Activated CD4-positive, alpha-beta T cell treated with anti-CD3 and anti-CD28 coated beads, Interleukin-10, Interleukin-2, amounts not matched to agents 100 ng/mL and 50 ng/mL, durations not matched to agents 16 hours and 8 hours (primary cell): ENCODE measurements around the gene ESRP2.
A peak's percentile ranks its signal among the peaks of the same experiment; 100 is the strongest.

ENCODE experiments used
- DNase-seq: peaks from one replicate; pipeline ENCODE4 v3.0.0-alpha.2; 2020

Gene ESRP2

GRCh38 chr16:68263559-68264127 is 27.7 kb upstream of the ESRP2 start:
- DNase-seq: no peak

GRCh38 chr16:68259007-68259825 is 23.3 kb upstream of the ESRP2 start:
- no peak for DNase-seq

GRCh38 chr16:68257906-68258800 is 22.2 kb upstream of the ESRP2 start:
- DNase-seq: no peak

- DNase-seq: no peak
Measured at GRCh38 chr16:68257251-68257905, 21.5 kb upstream of the ESRP2 start.

GRCh38 chr16:68255712-68256111 is 19.8 kb upstream of the ESRP2 start:
- DNase-seq: no peak

- no peak for DNase-seq
Measured at GRCh38 chr16:68253721-68254120, 17.8 kb upstream of the ESRP2 start.

GRCh38 chr16:68252383-68252782 is 16.5 kb upstream of the ESRP2 start:
- no peak for DNase-seq

GRCh38 chr16:68251832-68252231 is 15.9 kb upstream of the ESRP2 start:
- DNase-seq: no peak

- no peak for DNase-seq
Measured at GRCh38 chr16:68250951-68251350, 15.0 kb upstream of the ESRP2 start.

GRCh38 chr16:68249371-68249770 is 13.4 kb upstream of the ESRP2 start:
- no peak for DNase-seq

GRCh38 chr16:68247932-68248331 is 12.0 kb upstream of the ESRP2 start:
- no peak for DNase-seq

- DNase-seq: no peak
Measured at GRCh38 chr16:68247400-68247799, 11.5 kb upstream of the ESRP2 start.

GRCh38 chr16:68246666-68247065 is 10.7 kb upstream of the ESRP2 start:
- no peak for DNase-seq

- DNase-seq: no peak
Measured at GRCh38 chr16:68246121-68246520, 10.2 kb upstream of the ESRP2 start.

GRCh38 chr16:68244903-68245853 is 9.3 kb upstream of the ESRP2 start, which contains the start of gene PLA2G15:
PLA2G15 (plus strand) TSS chr16:68245373; CDS start chr16:68245427, 54 bp downstream.
- DNase-seq: peak; percentile 97

- no peak for DNase-seq
Measured at GRCh38 chr16:68244481-68244902, 8.6 kb upstream of the ESRP2 start.

- DNase-seq: no peak
Measured at GRCh38 chr16:68242926-68243858, 7.3 kb upstream of the ESRP2 start.

GRCh38 chr16:68242085-68242484 is 6.2 kb upstream of the ESRP2 start:
- DNase-seq: no peak

GRCh38 chr16:68238029-68238345 is 2.1 kb upstream of the ESRP2 start:
- DNase-seq: peak; percentile 34

GRCh38 chr16:68237243-68238028 is 1.5 kb upstream of the ESRP2 start:
- DNase-seq: peak; percentile 94
